GM12891 (cell line): ENCODE measurements around the gene PHF3.
A peak's percentile ranks its signal among the peaks of the same experiment; 100 is the strongest.

Source experiments
- DNase-seq: peaks from one replicate; pipeline ENCODE4 v3.0.0; 2011; ENCODE audit warnings: low spot score; ENCODE audit not compliant: insufficient read length
- FAIRE-seq: peaks from 2 replicates; lab custom pipeline; 2011; peaks lifted over from hg19 to GRCh38; lab: Jason Lieb, UNC
- PAX5 ChIP-seq: IDR thresholded peaks from 2 replicates; pipeline ENCODE4 v1.6.1; 2011; ENCODE audit warnings: low read length, moderate library complexity, mild to moderate bottlenecking; ENCODE audit not compliant: insufficient read depth, severe bottlenecking
- POLR2A ChIP-seq: IDR thresholded peaks from 2 replicates; pipeline ENCODE4 v1.6.1; 2011; ENCODE audit warnings: low read depth, low read length, control low read depth
- POLR2AphosphoS5 ChIP-seq: IDR thresholded peaks from 2 replicates; pipeline ENCODE4 v1.6.1; 2011; ENCODE audit warnings: low read depth, low read length, control low read depth
- POU2F2 ChIP-seq: IDR thresholded peaks from 2 replicates; pipeline ENCODE4 v1.6.1; 2011; ENCODE audit warnings: low read depth, mild to moderate bottlenecking, control low read depth, low read length, moderate library complexity
- SPI1 ChIP-seq: IDR thresholded peaks from 2 replicates; pipeline ENCODE4 v1.6.1; 2011; ENCODE audit warnings: low read depth, low read length, control low read depth
- TAF1 ChIP-seq: IDR thresholded peaks from 2 replicates; pipeline ENCODE4 v1.6.1; 2011; ENCODE audit warnings: low read depth, low read length, control low read depth

Gene PHF3

GRCh38 chr6:63690221-63690620 is 54.6 kb downstream of the PHF3 start:
- TF ChIP-seq PAX5 (no peak), POLR2A (no peak)
- FAIRE-seq (no peak), DNase-seq (no peak)

GRCh38 chr6:63705707-63706106 is 70.1 kb downstream of the PHF3 start:
- DNase-seq (no peak), FAIRE-seq (no peak)
- TF ChIP-seq TAF1 (no peak), POU2F2 (no peak), POLR2AphosphoS5 (no peak), PAX5 (no peak), POLR2A (no peak), SPI1 (no peak)

- no peak for DNase-seq
- FAIRE-seq: no peak
- TF ChIP-seq SPI1 (no peak), PAX5 (no peak), TAF1 (no peak), POLR2AphosphoS5 (no peak), POU2F2 (no peak), POLR2A (no peak)
Measured at GRCh38 chr6:63706630-63707029, 71.0 kb downstream of the PHF3 start.

GRCh38 chr6:63708631-63709030 is 73.0 kb downstream of the PHF3 start:
- TF ChIP-seq POU2F2 (no peak), PAX5 (no peak), TAF1 (no peak), POLR2A (no peak), POLR2AphosphoS5 (no peak), SPI1 (no peak)
- DNase-seq (no peak), FAIRE-seq (no peak)

GRCh38 chr6:63709148-63709547 is 73.5 kb downstream of the PHF3 start:
- DNase-seq (no peak), FAIRE-seq (no peak)
- no peak for TF ChIP-seq POLR2AphosphoS5
- TF ChIP-seq POU2F2: no peak
- TF ChIP-seq TAF1: no peak
- TF ChIP-seq POLR2A: no peak
- TF ChIP-seq PAX5: no peak
- no peak for TF ChIP-seq SPI1

GRCh38 chr6:63713332-63713731 is 77.7 kb downstream of the PHF3 start:
- FAIRE-seq: no peak

GRCh38 chr6:63714091-63714490 is 78.5 kb downstream of the PHF3 start:
- TF ChIP-seq PAX5: no peak
- no peak for TF ChIP-seq SPI1
- no peak for TF ChIP-seq POLR2AphosphoS5
- no peak for TF ChIP-seq POLR2A
- TF ChIP-seq TAF1: no peak
- no peak for TF ChIP-seq POU2F2
- FAIRE-seq: no peak

More at GRCh38 chr6:63713332-63713731, 77.7 kb downstream of the PHF3 start:
- TF ChIP-seq POU2F2: no peak
- TF ChIP-seq TAF1: no peak
- TF ChIP-seq SPI1: no peak
- no peak for TF ChIP-seq PAX5
- no peak for TF ChIP-seq POLR2AphosphoS5
- TF ChIP-seq POLR2A: no peak
- no peak for DNase-seq

GRCh38 chr6:63716169-63716568 is 80.6 kb downstream of the PHF3 start:
- DNase-seq (no peak), FAIRE-seq (no peak)
- TF ChIP-seq POLR2AphosphoS5 (no peak), SPI1 (no peak)

More at GRCh38 chr6:63714091-63714490, 78.5 kb downstream of the PHF3 start:
- no peak for DNase-seq

- DNase-seq: no peak
- FAIRE-seq: peak; percentile 9
- TF ChIP-seq POLR2AphosphoS5 (no peak), SPI1 (no peak), POLR2A (no peak), POU2F2 (no peak), TAF1 (no peak), PAX5 (no peak)
Measured at GRCh38 chr6:63721181-63721580, 85.6 kb downstream of the PHF3 start.

GRCh38 chr6:63724721-63725120 is 89.1 kb downstream of the PHF3 start:
- no peak for DNase-seq
- no peak for FAIRE-seq
- no peak for TF ChIP-seq POU2F2
- no peak for TF ChIP-seq SPI1
- TF ChIP-seq POLR2AphosphoS5: no peak
- TF ChIP-seq TAF1: no peak
- no peak for TF ChIP-seq POLR2A
- no peak for TF ChIP-seq PAX5
